K562 (cell line): Measurements from ENCODE around the gene EPHB3. TPM values are rescaled to one million over a fixed set of nuclear protein-coding genes. Genes with fewer than 3 reads are reported as not detected.
A peak's percentile ranks its signal among the peaks of the same experiment; 100 is the strongest.

Experiments
- ATAC-seq: fragments of 200-7000 bp; cut with Tn5 transposase; 3 replicates; pipeline ENCODE4 v1.9.1; 2020; ENCODE audit warnings: moderate library complexity
- Bru-seq: library from RNA; stranded (reverse); fragments of 400-500 nt; gene quantifications from one replicate; lab custom pipeline; 2021; lab: Mats Ljungman, UMichigan
- BruChase-seq, 2 experiments: library from RNA; stranded (reverse); fragments of 400-500 nt; gene quantifications; one replicate each; lab custom pipeline; 2021; lab: Mats Ljungman, UMichigan
- BruUV-seq: library from RNA; stranded (reverse); fragments of 400-500 nt; replicated peaks from 2 replicates; lab custom pipeline; 2021; lab: Mats Ljungman, UMichigan
- CTCF ChIA-PET: fragments of 300-600 bp; formaldehyde crosslinking; extraction: SDS; loops from one replicate; lab custom pipeline; 2021; ENCODE audit warnings: low intra/inter-chr PET ratio; lab: Yijun Ruan, JAX
- POLR2A ChIA-PET: fragments of 300-600, 350-650 bp; sonication (Branson Sonifier 250); formaldehyde crosslinking; extraction: SDS; loops from one replicate; lab custom pipeline; 2021; ENCODE audit warnings: antibody characterized with exemption, inconsistent platforms; lab: Yijun Ruan, JAX
- DNase-seq, 4 experiments: peaks; one replicate each; pipeline versions ENCODE4 v3.0.0 to v3.0.0-alpha.2; 2011 to 2018; ENCODE audit warnings: low spot score in 3 of 4, mixed read lengths in 3 of 4; ENCODE audit errors: extremely low read depth in 1 of 4
- FAIRE-seq: peaks from 2 replicates; lab custom pipeline; 2011; peaks lifted over from hg19 to GRCh38; lab: Jason Lieb, UNC
- H2AFZ ChIP-seq: 2 replicates; pipeline ENCODE4 v1.6.0; 2011; ENCODE audit warnings: low read depth, low read length, control low read depth, inconsistent platforms
- H3K27ac ChIP-seq: fragments of 200-600 bp; 3 replicates; pipeline ENCODE4 v1.8.0; 2011; ENCODE audit warnings: low read depth, mild to moderate bottlenecking, control low read depth, inconsistent platforms, low read length, moderate library complexity, mixed read lengths; ENCODE audit errors: extremely low read depth
- H3K27me3 ChIP-seq, 2 experiments: fragments of 300-600 bp in 1 of 2; 2 replicates in 1 of 2; 3 replicates in 1 of 2; pipeline versions ENCODE4 v1.6.0 to v1.8.0; 2011; ENCODE audit warnings: inconsistent platforms in 2 of 2, low read length in 2 of 2, mild to moderate bottlenecking in 1 of 2, mixed read lengths in 1 of 2, moderate library complexity in 1 of 2; ENCODE audit not compliant: control insufficient read depth in 2 of 2, insufficient read depth in 2 of 2
- H3K36me3 ChIP-seq: fragments of 300-600 bp; 3 replicates; pipeline ENCODE4 v1.8.0; 2011; ENCODE audit warnings: mild to moderate bottlenecking, low read length, inconsistent platforms; ENCODE audit not compliant: control insufficient read depth, insufficient read depth
- H3K4me1 ChIP-seq, 2 experiments: fragments of 200-600 bp in 1 of 2; replicated peaks in 1 of 2; 2 replicates in 1 of 2; 3 replicates in 1 of 2; pipeline versions ENCODE4 v1.5.1 to v1.8.0; 2011; ENCODE audit warnings: inconsistent platforms in 2 of 2, low read length in 2 of 2, mild to moderate bottlenecking in 1 of 2, mixed read lengths in 1 of 2, moderate library complexity in 1 of 2; ENCODE audit not compliant: control insufficient read depth in 2 of 2, insufficient read depth in 2 of 2
- H3K4me2 ChIP-seq: 2 replicates; pipeline ENCODE4 v1.6.1; 2011; ENCODE audit warnings: low read length, control low read depth, inconsistent platforms, mixed read lengths; ENCODE audit not compliant: insufficient read depth
- H3K4me3 ChIP-seq: fragments of 200-600 bp; sonication (generic), shearing (Covaris generic); 2 replicates; pipeline ENCODE4 v1.5.1; 2016; ENCODE audit warnings: control low read depth, inconsistent platforms
- H3K79me2 ChIP-seq: fragments of 200-600 bp; 3 replicates; pipeline ENCODE4 v1.8.0; 2011; ENCODE audit warnings: low read length, inconsistent platforms; ENCODE audit not compliant: control insufficient read depth, insufficient read depth
- H3K9ac ChIP-seq, 2 experiments: 2 replicates each; pipeline versions ENCODE4 v1.6.0 to v1.6.1; 2011; ENCODE audit warnings: low read depth in 2 of 2, low read length in 2 of 2, control low read depth in 1 of 2, inconsistent platforms in 1 of 2, mild to moderate bottlenecking in 1 of 2, mixed read lengths in 1 of 2; ENCODE audit not compliant: insufficient read depth in 1 of 2
- H3K9me1 ChIP-seq: one replicate; pipeline ENCODE4 v1.6.0; 2011; ENCODE audit warnings: inconsistent platforms, mild to moderate bottlenecking, low read length, moderate library complexity; ENCODE audit not compliant: control insufficient read depth, insufficient read depth
- H3K9me3 ChIP-seq: replicated peaks from 2 replicates; pipeline ENCODE4 v1.5.1; 2011; ENCODE audit warnings: low read depth, low read length, inconsistent platforms; ENCODE audit not compliant: control insufficient read depth, insufficient read depth
- H4K20me1 ChIP-seq: replicated peaks from 2 replicates; pipeline ENCODE4 v1.6.1; 2011; ENCODE audit warnings: low read length, inconsistent platforms, mixed read lengths; ENCODE audit not compliant: control insufficient read depth, insufficient read depth
- ARID2 ChIP-seq: fragments of 450-650 bp; IDR thresholded peaks from 2 replicates; pipeline ENCODE4 v1.6.1; 2017; ENCODE audit warnings: antibody characterized with exemption, mild to moderate bottlenecking
- ATF7 ChIP-seq: fragments of 450-650 bp; IDR thresholded peaks from 2 replicates; pipeline ENCODE4 v1.7.1; 2014; ENCODE audit warnings: mild to moderate bottlenecking, moderate library complexity
- CREM ChIP-seq: IDR thresholded peaks from 2 replicates; pipeline ENCODE4 v1.6.1; 2014; ENCODE audit warnings: antibody characterized with exemption, low read depth
- FOS ChIP-seq: IDR thresholded peaks from 3 replicates; pipeline ENCODE4 v1.6.1; 2011; ENCODE audit not compliant: insufficient read length; ENCODE audit errors: extremely low read depth
- FOXJ3 ChIP-seq: sonication (generic); formaldehyde crosslinking; IDR thresholded peaks from 2 replicates; pipeline ENCODE4 v1.4.0; 2020; ENCODE audit warnings: mild to moderate bottlenecking, missing genetic modification reagents
- MAZ ChIP-seq, 2 experiments: fragments of 450-650 bp in 1 of 2; sonication (generic) in 1 of 2; formaldehyde crosslinking; IDR thresholded peaks in 1 of 2; conservative IDR thresholded peaks in 1 of 2; 2 replicates each; pipeline versions ENCODE4 v1.4.0 to v1.5.0; 2020; ENCODE audit warnings: mild to moderate bottlenecking in 1 of 2, missing genetic modification reagents in 1 of 2
- PHF21A ChIP-seq: fragments of 450-650 bp; IDR thresholded peaks from 2 replicates; pipeline ENCODE4 v1.6.1; 2017; ENCODE audit warnings: low read depth, borderline replicate concordance
- RAD21 ChIP-seq, 2 experiments: fragments of 250-450 bp in 1 of 2; fragments of 450-650 bp in 1 of 2; sonication (Bioruptor Pico) in 1 of 2; formaldehyde crosslinking in 1 of 2; IDR thresholded peaks in 1 of 2; conservative IDR thresholded peaks in 1 of 2; 2 replicates each; pipeline versions ENCODE4 v1.4.0 to v1.8.0; 2020 to 2022; ENCODE audit warnings: mild to moderate bottlenecking in 2 of 2, moderate library complexity in 1 of 2
- RB1 ChIP-seq: fragments of 450-650 bp; IDR thresholded peaks from 2 replicates; pipeline ENCODE4 v1.6.1; 2017; ENCODE audit warnings: low read depth, mild to moderate bottlenecking
- TRIM28 ChIP-seq: fragments of 450-650 bp; IDR thresholded peaks from 2 replicates; pipeline ENCODE4 v1.6.1; 2017
- ZNF347 ChIP-seq: fragments of 450-650 bp; formaldehyde crosslinking; IDR thresholded peaks from 2 replicates; pipeline ENCODE4 v1.4.0; 2020; ENCODE audit warnings: low read depth, mild to moderate bottlenecking, moderate library complexity
- ZSCAN29 ChIP-seq: fragments of 450-650 bp; IDR thresholded peaks from 2 replicates; pipeline ENCODE4 v1.6.1; 2017
- WGBS: fragments of 100-300 bp; shearing (Covaris generic); methylation state at CpG from one replicate; pipeline ENCODE4 v1.1.6; 2016; ENCODE audit warnings: low coverage, mixed read lengths; ENCODE audit not compliant: insufficient coverage; ENCODE audit errors: missing lambda C conversion rate; 5-methylcytosine and 5-hydroxymethylcytosine counted together
- in situ Hi-C: fragments of 300-500 bp; cut with MboI; formaldehyde crosslinking; loops from 4 replicates; pipeline ENCODE4 v1.15.0; 2018; ENCODE audit warnings: inconsistent platforms, mixed read lengths
- intact Hi-C: fragments of 100-400 bp; cut with micrococcal nuclease; formaldehyde crosslinking; loops from 2 replicates; pipeline ENCODE4 v1.14.2; 2022
- long read RNA-seq, 3 experiments: library from polyadenylated mRNA in 2 of 3; library from RNA in 1 of 3; unstranded in 2 of 3; stranded (forward) in 1 of 3; transcript quantifications; one replicate each; pipeline ENCODE4 v2.0.0, GENCODE V29; 2019 to 2022
- polyA minus RNA-seq, 3 experiments: library from RNA; depleted of rRNA, polyadenylated mRNA; stranded (reverse); fragments of >200 nt; gene quantifications; 2 replicates each; pipeline ENCODE4 v1.2.3, GENCODE V29; 2011
- polyA plus RNA-seq, 8 experiments: library from polyadenylated mRNA; depleted of rRNA in 4 of 8; stranded (reverse) in 5 of 8; unstranded in 3 of 8; fragments of >200 nt; fragmentation: Nextera tagmentation in 2 of 8; fragmentation: Illumina TruSeq in 1 of 8; extraction: Ambion mirVana in 2 of 8; extraction: Trizol in 1 of 8; gene quantifications; 2 replicates each; pipeline versions ENCODE4 v1.2.1 to v1.2.3, GENCODE V29; 2011 to 2014; ENCODE audit warnings: inconsistent platforms in 1 of 8, missing spikeins in 1 of 8
- total RNA-seq, 7 experiments: library from RNA; depleted of rRNA in 6 of 7; stranded (reverse); fragments of >200 nt in 6 of 7; fragmentation: Illumina TruSeq in 2 of 7; extraction: Trizol in 2 of 7; gene quantifications; 2 replicates each; pipeline versions ENCODE4 v1.2.1 to v1.2.3, GENCODE V29; 2011 to 2021; ENCODE audit warnings: low replicate concordance in 1 of 7
- TF ChIP-seq, protein P1 (sequence below): sonication (generic); formaldehyde crosslinking; IDR thresholded peaks from 2 replicates; pipeline ENCODE4 v1.5.0; 2020; ENCODE audit warnings: missing genetic modification reagents
- TF ChIP-seq, protein P2 (sequence below): fragments of 150-350 bp; conservative IDR thresholded peaks from 2 replicates; pipeline ENCODE4 v1.6.1; 2014; ENCODE audit warnings: low read length

EPHB3 gene
- not detected in 2 replicates for total RNA-seq (2011; cell fraction: chromatin; rRNA removed; ENCODE audit: low replicate concordance)
- total RNA-seq (2011; cell fraction: nucleolus; rRNA removed) = not detected in 2 replicates
- total RNA-seq (2011; cell fraction: nucleoplasm; rRNA removed) = not detected in 2 replicates
- not detected in 2 replicates for total RNA-seq (2014; rRNA removed)
- not detected in 2 replicates for total RNA-seq (2014; rRNA removed; fragmentation: Illumina TruSeq; extraction: Trizol)
- total RNA-seq (2015; rRNA removed; fragmentation: Illumina TruSeq; extraction: Trizol) = not detected in 2 replicates
- total RNA-seq (2021) = 0.04 TPM in 1 of 2 replicates, not detected in the other
- not detected in 2 replicates for polyA plus RNA-seq (2011; rRNA removed)
- not detected in 2 replicates for polyA plus RNA-seq (2011; cell fraction: cytosol; rRNA removed)
- not detected in 2 replicates for polyA plus RNA-seq (2011; cell fraction: nucleus; rRNA removed)
- polyA plus RNA-seq (2012) = not detected in 2 replicates
- not detected in 2 replicates for polyA plus RNA-seq (2014; fragmentation: Illumina TruSeq; extraction: Trizol)
- polyA plus RNA-seq (2014; fragmentation: Nextera tagmentation; extraction: Ambion mirVana) = not detected
- not detected in 2 replicates for polyA plus RNA-seq (2014; rRNA removed)
- not detected in 2 replicates for polyA minus RNA-seq (2011; rRNA and poly(A)+ RNA removed)
- polyA minus RNA-seq (2011; cell fraction: cytosol; rRNA and poly(A)+ RNA removed) = not detected in 2 replicates
- polyA minus RNA-seq (2011; cell fraction: nucleus; rRNA and poly(A)+ RNA removed) = not detected in 2 replicates
- Bru-seq, nascent RNA = percentile 12 among the genes with signal in this experiment
- not detected for BruChase-seq, experiment 1, labeled RNA remaining after a 2-hour chase
- BruChase-seq, experiment 2, labeled RNA remaining after a 6-hour chase = percentile 13 among the genes with signal in this experiment
- long read RNA-seq, experiment 1 = 0 reads
- long read RNA-seq, experiment 2 = 0 reads
- long read RNA-seq, experiment 3 = 0 reads

DNA sequence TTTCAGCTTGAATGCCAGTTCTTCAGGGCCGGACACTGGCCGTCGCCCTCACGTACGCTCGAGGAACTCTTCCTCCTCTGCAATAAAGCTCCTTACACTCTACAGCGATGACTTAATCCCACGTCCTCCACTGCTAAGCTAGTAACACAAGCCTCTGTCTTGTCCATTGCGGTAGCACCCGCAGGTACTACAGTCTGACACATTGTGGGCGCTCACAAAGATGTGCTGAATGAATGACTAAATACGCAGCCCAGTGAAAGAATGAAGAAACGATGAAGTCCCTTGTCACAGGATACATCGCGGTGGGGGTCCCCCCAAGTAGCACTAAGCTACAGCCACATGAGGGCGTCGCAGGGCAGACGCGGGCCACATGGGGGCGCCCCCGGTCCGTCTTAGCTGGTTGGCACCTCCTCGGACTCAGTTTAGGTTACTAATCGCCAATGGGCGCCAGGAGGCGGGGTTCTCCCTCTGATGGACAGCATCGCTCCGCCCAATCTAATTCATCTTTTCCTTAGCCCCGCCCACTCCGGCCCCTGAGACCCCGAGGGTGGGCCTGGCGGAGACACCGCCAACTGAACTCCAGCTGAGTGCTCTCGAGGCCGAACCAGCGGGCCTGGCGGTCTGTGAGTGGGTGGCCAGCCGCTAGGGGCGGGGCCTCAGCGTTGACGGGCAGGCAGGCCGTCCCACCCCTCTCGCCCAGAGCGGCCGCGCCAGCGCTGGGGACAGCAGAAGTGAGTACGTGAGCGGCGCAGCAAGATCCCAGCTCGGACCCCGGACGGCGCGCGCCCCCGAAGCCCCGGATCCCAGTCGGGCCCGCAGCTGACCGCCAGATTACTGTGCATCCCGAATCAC lies at the start of gene EPHB3:
Gene EPHB3, plus strand, starts transcription at position 725 of the 852 bp plus-strand sequence. CDS start 451 bp downstream, outside the sequence.
- H3K27ac ChIP-seq = no peak within 1 kb of the TSS
- no TSS peak for BruUV-seq
- H3K9ac ChIP-seq = no peak within 1 kb of the TSS
- FAIRE-seq (peak; percentile 76), ATAC-seq (peak; percentile 96), DNase-seq (peak; percentile 83 to 89 (median 88))
- in situ Hi-C loops (no loop called here), intact Hi-C loops (loop anchor here (1.0 kb wide), 1 partner anchor 216 kb away; no protein-coding TSS in a partner anchor)
- ChIA-PET CTCF (interaction anchor here (0.6 to 1.7 kb wide), 4 partner anchors 16 to 242 kb away, joined by 3 to 12 read pairs (median 4); no protein-coding TSS in a partner anchor), POLR2A (interaction anchor here (0.6 to 1.5 kb wide), 6 partner anchors 10 to 217 kb away, joined by 3 to 7 read pairs (median 3); no protein-coding TSS in a partner anchor)
- WGBS = 19% methylated on average over 44 of the region's 62 CpGs
- H4K20me1 ChIP-seq = 0 out of 2 replicates have a peak, but pooled peaks cover 3% of the 10 kb centered on the region
- H3K9me3 ChIP-seq = no peaks in the 10 kb centered on the region
- H2AFZ ChIP-seq = no peak within 1 kb of the TSS
- H3K79me2 ChIP-seq = no peaks in the 10 kb centered on the region
- no peaks in the 10 kb centered on the region for H3K36me3 ChIP-seq
- H3K9me1 ChIP-seq = no peaks in the 10 kb centered on the region
- no peak within 1 kb of the TSS for H3K4me3 ChIP-seq
- peaks cover 0 to 8% of the 10 kb centered on the region in 2 experiments; a peak in 2 of 5 replicates for H3K4me1 ChIP-seq
- H3K4me2 ChIP-seq = peak within 1 kb of the TSS; percentile 6; the same call in 1 of the 2 replicates
- peaks cover 19 to 71% of the 10 kb centered on the region in 2 experiments for H3K27me3 ChIP-seq
- peak; percentile 93 to 99 for TF ChIP-seq RAD21 (CRISPR knock-in tag; conservative IDR thresholded peaks at IDR 0.05 in 1 of 2, IDR thresholded peaks at IDR 0.05 in 1 of 2)
- peak; percentile 36; the same call in 1 of the 2 replicates for TF ChIP-seq ATF7
- TF ChIP-seq PHF21A = no peak
- no peak for TF ChIP-seq ZSCAN29
- TF ChIP-seq TRIM28 = no peak
- no peak for TF ChIP-seq ZNF347 (CRISPR knock-in tag)
- TF ChIP-seq ARID2 = peak; percentile 91
- peak; percentile 42; the same call in 1 of the 2 replicates for TF ChIP-seq RB1
- TF ChIP-seq CREM = 0 out of 2 replicates have a peak, but pooled peaks have one; percentile 40
- TF ChIP-seq, protein P1, sequence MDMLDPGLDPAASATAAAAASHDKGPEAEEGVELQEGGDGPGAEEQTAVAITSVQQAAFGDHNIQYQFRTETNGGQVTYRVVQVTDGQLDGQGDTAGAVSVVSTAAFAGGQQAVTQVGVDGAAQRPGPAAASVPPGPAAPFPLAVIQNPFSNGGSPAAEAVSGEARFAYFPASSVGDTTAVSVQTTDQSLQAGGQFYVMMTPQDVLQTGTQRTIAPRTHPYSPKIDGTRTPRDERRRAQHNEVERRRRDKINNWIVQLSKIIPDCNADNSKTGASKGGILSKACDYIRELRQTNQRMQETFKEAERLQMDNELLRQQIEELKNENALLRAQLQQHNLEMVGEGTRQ (CRISPR knock-in tag) = no peak
- TF ChIP-seq MAZ (CRISPR knock-in tag; conservative IDR thresholded peaks at IDR 0.05 in 1 of 2, IDR thresholded peaks at IDR 0.05 in 1 of 2) = peak; percentile 22 to 27; a peak in 1 of 4 replicates
- no peak for TF ChIP-seq FOS
- no peak for TF ChIP-seq FOXJ3 (CRISPR knock-in tag)
- TF ChIP-seq, protein P2, sequence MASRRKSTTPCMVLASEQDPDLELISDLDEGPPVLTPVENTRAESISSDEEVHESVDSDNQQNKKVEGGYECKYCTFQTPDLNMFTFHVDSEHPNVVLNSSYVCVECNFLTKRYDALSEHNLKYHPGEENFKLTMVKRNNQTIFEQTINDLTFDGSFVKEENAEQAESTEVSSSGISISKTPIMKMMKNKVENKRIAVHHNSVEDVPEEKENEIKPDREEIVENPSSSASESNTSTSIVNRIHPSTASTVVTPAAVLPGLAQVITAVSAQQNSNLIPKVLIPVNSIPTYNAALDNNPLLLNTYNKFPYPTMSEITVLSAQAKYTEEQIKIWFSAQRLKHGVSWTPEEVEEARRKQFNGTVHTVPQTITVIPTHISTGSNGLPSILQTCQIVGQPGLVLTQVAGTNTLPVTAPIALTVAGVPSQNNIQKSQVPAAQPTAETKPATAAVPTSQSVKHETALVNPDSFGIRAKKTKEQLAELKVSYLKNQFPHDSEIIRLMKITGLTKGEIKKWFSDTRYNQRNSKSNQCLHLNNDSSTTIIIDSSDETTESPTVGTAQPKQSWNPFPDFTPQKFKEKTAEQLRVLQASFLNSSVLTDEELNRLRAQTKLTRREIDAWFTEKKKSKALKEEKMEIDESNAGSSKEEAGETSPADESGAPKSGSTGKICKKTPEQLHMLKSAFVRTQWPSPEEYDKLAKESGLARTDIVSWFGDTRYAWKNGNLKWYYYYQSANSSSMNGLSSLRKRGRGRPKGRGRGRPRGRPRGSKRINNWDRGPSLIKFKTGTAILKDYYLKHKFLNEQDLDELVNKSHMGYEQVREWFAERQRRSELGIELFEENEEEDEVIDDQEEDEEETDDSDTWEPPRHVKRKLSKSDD = no peak
